ENCODE results near the gene MGP.

DNA sequence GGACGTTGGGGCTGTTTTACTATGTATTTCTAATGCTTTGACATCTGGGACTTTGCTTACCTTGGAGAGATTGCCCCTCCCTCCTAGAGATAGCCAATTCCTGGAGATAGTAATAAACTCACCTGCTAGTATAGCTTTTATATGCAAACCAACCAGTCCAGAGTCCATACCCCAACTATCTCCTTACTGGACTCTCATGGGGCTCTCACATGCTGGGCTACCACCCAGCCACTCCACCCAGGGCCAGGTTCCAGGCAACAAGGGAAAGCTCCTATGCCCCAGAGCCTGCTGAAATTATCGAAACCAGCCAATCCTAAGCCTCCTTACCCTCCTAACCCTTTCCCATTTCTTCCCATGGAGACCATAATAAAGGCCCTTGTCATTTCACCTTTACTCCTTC lies 25.5 kb upstream of the MGP start:
- TF ChIP-seq, protein P1, sequence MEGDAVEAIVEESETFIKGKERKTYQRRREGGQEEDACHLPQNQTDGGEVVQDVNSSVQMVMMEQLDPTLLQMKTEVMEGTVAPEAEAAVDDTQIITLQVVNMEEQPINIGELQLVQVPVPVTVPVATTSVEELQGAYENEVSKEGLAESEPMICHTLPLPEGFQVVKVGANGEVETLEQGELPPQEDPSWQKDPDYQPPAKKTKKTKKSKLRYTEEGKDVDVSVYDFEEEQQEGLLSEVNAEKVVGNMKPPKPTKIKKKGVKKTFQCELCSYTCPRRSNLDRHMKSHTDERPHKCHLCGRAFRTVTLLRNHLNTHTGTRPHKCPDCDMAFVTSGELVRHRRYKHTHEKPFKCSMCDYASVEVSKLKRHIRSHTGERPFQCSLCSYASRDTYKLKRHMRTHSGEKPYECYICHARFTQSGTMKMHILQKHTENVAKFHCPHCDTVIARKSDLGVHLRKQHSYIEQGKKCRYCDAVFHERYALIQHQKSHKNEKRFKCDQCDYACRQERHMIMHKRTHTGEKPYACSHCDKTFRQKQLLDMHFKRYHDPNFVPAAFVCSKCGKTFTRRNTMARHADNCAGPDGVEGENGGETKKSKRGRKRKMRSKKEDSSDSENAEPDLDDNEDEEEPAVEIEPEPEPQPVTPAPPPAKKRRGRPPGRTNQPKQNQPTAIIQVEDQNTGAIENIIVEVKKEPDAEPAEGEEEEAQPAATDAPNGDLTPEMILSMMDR (IDR thresholded peaks at IDR 0.05; ENCODE audit: poor library complexity), result no peak
- no peak for TF ChIP-seq EZH2 (IDR thresholded peaks at IDR 0.05; ENCODE audit: borderline replicate concordance)

Measured in hepatocyte (in vitro differentiated cells).